GM18858 (cell line): Measurements from ENCODE around the gene NLRP1.

ENCODE experiments used
- ATAC-seq: cut with Tn5 transposase; IDR thresholded peaks from one replicate; pipeline ENCODE4 v1.9.1; 2021; ENCODE audit not compliant: unreplicated experiment

NLRP1 gene

GRCh38 chr17:5558815-5559785 lies 25.2 kb downstream of the NLRP1 start:
- ATAC-seq = no peak

- no peak for ATAC-seq
These were observed 26.3 kb downstream of the NLRP1 start for GRCh38 chr17:5557990-5558389.

DNA sequence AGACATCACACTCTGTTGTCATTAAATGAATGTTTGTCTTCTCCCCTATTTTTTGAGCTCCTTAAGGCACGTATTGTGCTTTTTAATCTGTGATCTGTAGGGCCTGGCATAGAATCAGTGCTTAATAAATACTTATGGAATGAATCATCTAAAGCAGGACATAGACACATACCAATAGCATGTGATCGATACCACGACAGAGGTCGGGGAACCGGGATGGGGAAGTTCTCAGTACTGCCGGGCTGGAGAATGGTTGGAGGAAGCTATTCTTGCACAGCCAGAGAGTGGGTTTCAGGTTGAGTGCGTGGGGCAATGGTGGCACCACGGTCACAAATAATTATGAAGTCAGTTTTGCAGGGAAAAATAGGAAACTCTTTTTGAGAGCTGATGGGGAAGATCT lies 26.8 kb downstream of the NLRP1 start:
- ATAC-seq = no peak

GRCh38 chr17:5555254-5555653 lies 29.1 kb downstream of the NLRP1 start:
- no peak for ATAC-seq

- no peak for ATAC-seq
These were observed 30.8 kb downstream of the NLRP1 start for GRCh38 chr17:5553479-5553878.

DNA sequence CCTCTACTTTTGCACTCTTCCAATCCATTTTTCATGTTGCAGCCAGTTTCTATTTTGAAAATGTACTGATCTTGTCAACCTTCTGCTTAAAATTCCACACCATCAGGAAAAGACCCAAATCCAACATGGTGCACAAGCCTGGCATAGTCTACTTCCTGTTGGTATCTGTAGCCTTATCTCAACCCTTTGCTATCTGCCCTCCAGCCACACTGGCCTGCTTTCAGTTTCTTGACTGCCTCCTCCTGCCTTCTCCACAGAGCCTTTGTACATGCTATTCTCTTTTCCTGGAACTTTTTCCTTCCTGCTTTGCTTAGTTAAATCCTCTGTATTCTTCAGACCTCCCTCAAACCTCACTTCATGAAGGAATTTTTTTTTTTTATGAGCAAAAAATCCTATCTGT lies 31.5 kb downstream of the NLRP1 start:
- no peak for ATAC-seq

- no peak for ATAC-seq
These were observed 39.0 kb downstream of the NLRP1 start for GRCh38 chr17:5545051-5545987.

DNA sequence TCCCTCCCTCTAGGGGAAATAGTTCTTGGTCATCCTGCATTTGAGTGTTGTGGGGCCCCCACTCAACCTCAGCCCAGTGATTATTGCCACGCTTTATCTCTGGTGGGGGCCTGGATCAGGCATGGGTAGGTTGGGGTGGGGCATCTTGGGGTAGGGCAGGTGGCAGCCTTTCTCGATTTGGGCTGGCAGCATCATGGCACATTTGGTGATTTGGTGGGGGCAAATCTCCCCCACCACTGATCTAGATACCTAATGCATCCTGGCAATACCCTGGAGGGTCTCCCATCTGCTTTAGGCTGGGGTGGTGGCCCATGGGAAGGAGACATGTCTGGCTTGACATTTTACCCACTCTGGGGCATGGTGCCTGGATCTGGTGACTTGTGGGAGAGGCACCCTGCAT lies 40.2 kb downstream of the NLRP1 start:
- no peak for ATAC-seq

- ATAC-seq = no peak
These were observed 42.6 kb downstream of the NLRP1 start for GRCh38 chr17:5541610-5542202.

- no peak for ATAC-seq
These were observed 44.0 kb downstream of the NLRP1 start for GRCh38 chr17:5540321-5540720.

DNA sequence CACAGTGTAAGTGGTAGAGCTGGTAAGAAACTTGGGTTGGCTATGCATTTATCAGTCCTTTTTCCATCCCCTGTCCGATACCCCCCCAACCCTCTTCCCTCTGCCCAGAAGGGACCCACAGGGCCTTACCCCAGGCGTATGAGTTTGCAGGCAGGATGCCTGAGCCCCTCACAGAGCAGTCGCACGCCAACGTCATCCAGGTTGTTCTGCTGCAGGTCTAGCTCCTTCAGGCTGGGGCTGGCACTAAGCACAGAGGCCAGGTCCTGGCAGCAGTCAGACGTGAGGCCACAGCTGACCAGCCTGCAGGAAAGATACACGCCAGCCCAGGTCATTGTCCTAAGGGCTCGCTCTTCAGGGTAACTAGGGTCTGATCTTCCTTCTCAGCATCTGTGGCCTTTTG lies 45.0 kb downstream of the NLRP1 start:
- ATAC-seq = no peak

GRCh38 chr17:5536866-5537650 lies 47.3 kb downstream of the NLRP1 start:
- ATAC-seq = no peak

- no peak for ATAC-seq
These were observed 48.9 kb downstream of the NLRP1 start for GRCh38 chr17:5535436-5535835.

GRCh38 chr17:5533486-5534315 lies 50.6 kb downstream of the NLRP1 start:
- ATAC-seq = no peak

GRCh38 chr17:5532581-5532980 lies 51.7 kb downstream of the NLRP1 start:
- no peak for ATAC-seq

DNA sequence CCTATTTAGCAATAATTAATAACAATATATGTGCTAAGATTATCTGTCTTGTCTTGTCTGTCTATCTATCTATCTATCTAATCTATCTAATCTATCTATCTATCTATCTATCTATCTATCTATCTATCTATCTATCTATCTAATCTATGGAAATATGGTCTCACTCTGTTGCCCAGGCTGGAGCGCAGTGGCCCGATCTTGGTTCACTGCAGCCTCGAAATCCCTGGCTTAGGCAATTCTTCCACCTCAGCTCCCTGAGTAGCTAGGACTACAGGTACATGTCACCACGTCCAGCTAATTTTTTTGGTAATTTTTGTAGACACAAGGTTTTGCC lies 53.3 kb downstream of the NLRP1 start:
- ATAC-seq = no peak

DNA sequence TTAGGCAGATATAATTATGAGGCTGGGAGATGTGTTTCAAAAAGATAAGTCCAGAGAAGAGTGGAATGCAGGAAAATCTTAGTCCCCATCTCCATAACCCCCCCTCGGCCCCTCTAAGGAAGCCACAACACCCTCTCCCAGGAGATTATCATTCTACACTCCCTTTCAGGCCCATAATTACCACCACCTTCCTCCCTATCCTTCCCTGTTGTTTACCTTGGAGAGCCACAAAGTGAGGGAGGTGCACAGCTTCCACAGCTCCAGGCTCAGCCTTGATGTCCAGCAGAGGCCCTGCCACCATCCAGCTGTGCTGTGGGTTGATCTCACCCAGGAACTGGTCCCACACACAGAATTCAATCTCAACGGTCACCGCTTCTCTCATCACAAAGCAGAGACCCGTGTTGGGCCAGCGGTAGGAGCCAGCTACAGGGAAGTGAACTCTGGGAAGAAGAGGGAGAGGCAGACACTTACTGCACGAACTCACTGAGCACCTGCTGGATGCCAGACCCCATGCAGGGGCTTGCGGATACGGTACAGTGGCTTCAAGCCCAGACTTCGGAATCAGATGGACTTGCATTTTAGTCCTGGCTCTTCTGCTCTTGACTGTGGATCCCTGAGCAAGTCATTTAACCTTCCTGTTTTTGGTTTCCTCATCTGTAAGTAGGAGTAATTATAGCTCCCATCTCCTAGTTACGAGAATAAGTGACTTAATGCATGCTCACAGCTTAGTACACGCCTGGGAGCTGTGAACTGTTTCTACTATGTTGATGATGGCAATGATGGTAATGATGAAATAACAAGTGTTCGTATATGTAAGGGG lies 53.8 kb downstream of the NLRP1 start:
- ATAC-seq = no peak

DNA sequence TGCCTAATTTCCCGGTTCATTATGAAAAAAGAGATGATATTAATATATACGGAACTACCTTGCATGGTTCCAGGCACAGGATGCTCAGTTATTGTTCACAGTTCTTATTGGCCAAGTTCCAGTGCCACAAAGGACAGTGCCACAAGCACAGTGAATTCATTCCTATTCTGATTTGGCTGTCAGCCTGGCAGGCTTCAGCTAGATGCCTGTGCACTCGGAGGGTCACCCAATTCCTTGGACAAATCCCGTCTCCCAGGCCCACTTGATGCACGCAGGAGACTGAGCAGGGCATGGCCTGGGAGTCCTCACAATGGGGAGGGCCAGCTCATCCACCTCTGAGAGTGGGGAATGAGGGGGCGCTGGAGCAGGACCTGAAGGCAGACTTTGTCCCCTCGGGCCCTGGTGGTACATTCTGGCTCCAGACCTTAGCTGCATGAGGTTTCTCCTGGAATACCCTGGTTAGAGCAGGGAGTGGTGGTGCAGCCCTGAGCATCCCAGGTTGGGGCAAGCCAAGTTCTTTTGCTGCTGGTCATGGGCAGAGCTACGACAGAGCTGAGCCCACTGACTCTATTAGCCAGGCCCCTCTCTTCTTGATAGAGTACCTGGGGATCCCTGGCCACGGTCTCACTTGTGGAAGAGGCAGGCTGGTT lies 56.6 kb downstream of the NLRP1 start:
- no peak for ATAC-seq
